Esophagus muscularis mucosa (tissue), 4 donors: ENCODE data around the gene ADCK1. TPM values are rescaled to one million over a fixed set of nuclear protein-coding genes. Genes with fewer than 3 reads are reported as not detected.
"Not testable (repeated sequence)": the region's sequence is repeated elsewhere in the genome, so short reads cannot be mapped to it uniquely, and the experiment has no call there.

ENCODE experiments used
- DNase-seq: peaks from one replicate; pipeline ENCODE4 v3.0.0-alpha.2; 2017; ENCODE audit errors: extremely low spot score
- H3K27ac ChIP-seq, 4 donors: fragments of 200-600 bp; sonication (generic); replicated peaks in 1 of 4; 1 replicate in 3 of 4; 2 replicates in 1 of 4; pipeline ENCODE4 v1.5.1; 2016 to 2019; ENCODE audit warnings: mild to moderate bottlenecking in 1 of 4
- H3K27me3 ChIP-seq, 4 donors: fragments of 200-600 bp; sonication (generic); one replicate each; pipeline versions ENCODE4 v1.5.1 to v1.6.0; 2016 to 2019
- H3K36me3 ChIP-seq, 4 donors: fragments of 200-600 bp; sonication (generic); one replicate each; pipeline ENCODE4 v1.5.1; 2016 to 2019
- H3K4me1 ChIP-seq, 4 donors: fragments of 200-600 bp; sonication (generic); one replicate each; pipeline ENCODE4 v1.5.1; 2016 to 2019
- H3K4me3 ChIP-seq, 4 donors: fragments of 200-600 bp; sonication (generic); 1 replicate in 2 of 4; 2 replicates in 2 of 4; pipeline ENCODE4 v1.5.1; 2016 to 2019; ENCODE audit warnings: mild to moderate bottlenecking in 4 of 4, moderate library complexity in 1 of 4
- H3K9me3 ChIP-seq, 4 donors: fragments of 200-600 bp; sonication (generic); 1 replicate in 3 of 4; 2 replicates in 1 of 4; pipeline ENCODE4 v1.5.1; 2016 to 2019
- EP300 ChIP-seq: sonication (generic); formaldehyde crosslinking; IDR thresholded peaks from one replicate; pipeline ENCODE4 v1.6.1; 2017; ENCODE audit warnings: antibody characterized with exemption
- POLR2A ChIP-seq: fragments of 450-650 bp; IDR thresholded peaks from one replicate; pipeline ENCODE4 v1.6.1; 2017; ENCODE audit warnings: antibody characterized with exemption, moderate library complexity, mild to moderate bottlenecking, low read depth
- POLR2AphosphoS5 ChIP-seq, 2 donors: sonication (generic); formaldehyde crosslinking; IDR thresholded peaks; one replicate each; pipeline ENCODE4 v1.6.1; 2017; ENCODE audit warnings: antibody characterized with exemption in 2 of 2
- WGBS: methylation state at CpG from one replicate; pipeline ENCODE4 v1.1.5; 2018; 5-methylcytosine and 5-hydroxymethylcytosine counted together
- intact Hi-C: fragments of 100-400 bp; cut with DNase I; formaldehyde crosslinking; loops from one replicate; pipeline ENCODE4 v1.15.1; 2023
- total RNA-seq, 4 donors: library from RNA; depleted of rRNA; stranded (reverse); fragments of >200 nt; gene quantifications; one replicate each; pipeline versions ENCODE4 v1.1.0 to v1.2.1, GENCODE V29; 2016
- TF ChIP-seq, protein P1 (sequence below), 3 experiments: fragments of 200-600 bp in 2 of 3; fragments of 450-650 bp in 1 of 3; sonication (generic) in 2 of 3; IDR thresholded peaks; one replicate each; pipeline ENCODE4 v1.5.1; 2017 to 2019; ENCODE audit warnings: antibody characterized with exemption in 3 of 3, mild to moderate bottlenecking in 2 of 3, moderate library complexity in 1 of 3

Gene ADCK1
- total RNA-seq, 4 donors from 2014 or later, result 5.0 to 7.2 (median 5.7) TPM

DNA sequence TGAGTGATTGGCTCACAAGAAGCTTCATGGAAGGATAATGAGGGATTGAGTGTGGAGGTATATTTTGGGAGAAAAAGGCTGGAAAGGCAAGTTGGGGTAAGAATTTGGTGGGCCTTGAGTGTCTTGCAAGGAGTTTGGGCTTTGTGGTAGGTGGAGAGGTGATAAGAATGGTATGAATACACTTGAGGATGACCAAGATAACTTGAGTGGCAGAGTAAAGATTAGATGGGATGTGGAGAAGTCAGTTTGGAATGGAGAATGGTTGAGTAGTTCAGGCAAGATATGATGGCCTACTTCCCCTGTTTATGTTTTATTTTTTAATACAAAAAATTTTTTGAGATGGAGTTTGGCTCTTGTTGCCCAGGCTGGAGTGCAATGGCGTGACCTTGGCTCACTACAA, 9.1 kb downstream of the ADCK1 start:
- H3K4me1 ChIP-seq, result no peaks in the 10 kb centered on the region
- no peak overlapping the region for H3K4me3 ChIP-seq
- H3K36me3 ChIP-seq, result no peaks in the 10 kb centered on the region
- H3K27me3 ChIP-seq, result no peaks in the 10 kb centered on the region
- intact Hi-C loops, result no loop called here
- no peaks in the 10 kb centered on the region for H3K9me3 ChIP-seq
- 88% methylated on average over 1 of the region's 1 CpG for WGBS
- DNase-seq, result no peak
- no peak overlapping the region for H3K27ac ChIP-seq
- no peak for TF ChIP-seq EP300
- TF ChIP-seq, protein P1, sequence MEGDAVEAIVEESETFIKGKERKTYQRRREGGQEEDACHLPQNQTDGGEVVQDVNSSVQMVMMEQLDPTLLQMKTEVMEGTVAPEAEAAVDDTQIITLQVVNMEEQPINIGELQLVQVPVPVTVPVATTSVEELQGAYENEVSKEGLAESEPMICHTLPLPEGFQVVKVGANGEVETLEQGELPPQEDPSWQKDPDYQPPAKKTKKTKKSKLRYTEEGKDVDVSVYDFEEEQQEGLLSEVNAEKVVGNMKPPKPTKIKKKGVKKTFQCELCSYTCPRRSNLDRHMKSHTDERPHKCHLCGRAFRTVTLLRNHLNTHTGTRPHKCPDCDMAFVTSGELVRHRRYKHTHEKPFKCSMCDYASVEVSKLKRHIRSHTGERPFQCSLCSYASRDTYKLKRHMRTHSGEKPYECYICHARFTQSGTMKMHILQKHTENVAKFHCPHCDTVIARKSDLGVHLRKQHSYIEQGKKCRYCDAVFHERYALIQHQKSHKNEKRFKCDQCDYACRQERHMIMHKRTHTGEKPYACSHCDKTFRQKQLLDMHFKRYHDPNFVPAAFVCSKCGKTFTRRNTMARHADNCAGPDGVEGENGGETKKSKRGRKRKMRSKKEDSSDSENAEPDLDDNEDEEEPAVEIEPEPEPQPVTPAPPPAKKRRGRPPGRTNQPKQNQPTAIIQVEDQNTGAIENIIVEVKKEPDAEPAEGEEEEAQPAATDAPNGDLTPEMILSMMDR (IDR thresholded peaks at IDR 0.05), result no peak
- TF ChIP-seq POLR2AphosphoS5 (IDR thresholded peaks at IDR 0.05), result no peak
- TF ChIP-seq POLR2A, result no peak

DNA sequence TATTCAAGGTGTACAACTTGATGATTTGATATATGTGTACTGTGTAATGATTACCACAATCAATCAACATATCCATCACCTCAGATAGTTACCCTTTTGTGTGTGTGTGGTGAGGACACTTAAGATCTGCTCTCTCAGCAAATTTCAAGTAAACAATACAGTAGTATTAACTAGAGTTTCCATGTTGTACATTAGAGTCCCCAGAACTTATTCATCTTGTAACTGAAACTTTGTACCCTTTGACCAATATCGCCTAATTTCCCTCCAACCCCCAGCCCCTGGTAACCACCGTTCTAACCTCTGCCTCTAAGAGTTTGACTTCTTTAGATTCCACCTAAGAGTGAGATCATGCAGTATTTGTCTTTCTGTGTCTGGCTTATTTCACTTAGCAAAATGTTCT, 12.1 kb downstream of the ADCK1 start:
- Histone ChIP-seq H3K4me1 (no peaks in the 10 kb centered on the region), H3K4me3 (no peak overlapping the region), H3K27ac (no peak overlapping the region), H3K9me3 (no peaks in the 10 kb centered on the region), H3K36me3 (no peaks in the 10 kb centered on the region), H3K27me3 (no peaks in the 10 kb centered on the region)
- no peak for DNase-seq
- intact Hi-C loops, result no loop called here
- WGBS, result 95% methylated on average over 2 of the region's 2 CpGs
- TF ChIP-seq EP300, result no peak
- no peak for TF ChIP-seq POLR2AphosphoS5 (IDR thresholded peaks at IDR 0.05)
- no peak for TF ChIP-seq POLR2A
- TF ChIP-seq, protein P1 (IDR thresholded peaks at IDR 0.05), result no peak

DNA sequence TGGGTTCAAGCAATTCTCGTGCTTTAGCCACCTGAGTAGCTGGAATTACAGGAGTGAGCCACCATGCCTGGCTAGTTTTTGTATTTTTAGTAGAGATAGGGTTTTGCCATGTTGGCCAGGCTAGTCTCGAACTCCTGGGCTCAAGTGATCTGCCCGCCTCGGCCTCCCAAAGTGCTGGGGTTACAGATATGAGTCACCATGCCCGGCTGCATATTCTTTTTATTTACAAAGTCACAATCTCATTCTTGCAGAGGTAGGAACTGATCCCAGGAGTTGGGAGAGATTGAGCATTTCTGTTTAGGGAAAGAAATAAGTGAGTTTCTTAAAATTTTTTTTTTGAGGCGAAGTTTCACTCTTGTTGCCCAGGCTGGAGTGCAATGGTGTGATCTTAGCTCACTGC, 12.8 kb downstream of the ADCK1 start:
- DNase-seq, H3K36me3 ChIP-seq, H3K27me3 ChIP-seq, intact Hi-C loops, H3K4me3 ChIP-seq, H3K9me3 ChIP-seq, H3K27ac ChIP-seq, H3K4me1 ChIP-seq: not testable (repeated sequence)
- 94% methylated on average over 6 of the region's 6 CpGs for WGBS

DNA sequence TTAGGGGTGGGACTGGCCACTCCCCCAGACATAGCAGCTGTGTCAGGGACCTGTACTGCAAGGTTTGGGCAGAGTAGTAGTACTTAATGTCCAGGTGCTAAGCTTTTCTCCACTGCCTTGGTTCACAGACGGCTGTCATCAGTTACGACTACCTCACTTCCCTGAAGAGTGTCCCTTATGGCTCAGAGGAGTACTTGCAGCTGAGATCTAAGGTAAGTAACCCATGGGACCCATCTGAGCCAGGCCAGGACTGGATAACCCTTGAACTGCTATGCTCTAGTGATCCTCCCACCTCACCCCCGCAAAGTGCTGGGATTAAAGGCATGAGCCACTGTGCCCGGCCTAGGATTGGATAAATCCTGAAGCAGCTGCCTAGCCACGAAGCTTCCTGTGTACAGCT, 22.4 kb downstream of the ADCK1 start:
- TF ChIP-seq, protein P1 (IDR thresholded peaks at IDR 0.05), result no peak
- no peak for TF ChIP-seq EP300
- TF ChIP-seq POLR2A, result no peak
- TF ChIP-seq POLR2AphosphoS5 (IDR thresholded peaks at IDR 0.05), result no peak
- 97% methylated on average over 3 of the region's 5 CpGs for WGBS
- H3K36me3 ChIP-seq, result peaks cover 8 to 67% (median 37%) of the 10 kb centered on the region in 4 donors
- no peaks in the 10 kb centered on the region for H3K27me3 ChIP-seq
- DNase-seq, result no peak
- intact Hi-C loops, result no loop called here
- no peak overlapping the region for H3K4me3 ChIP-seq
- H3K27ac ChIP-seq, result no peak overlapping the region
- no peaks in the 10 kb centered on the region for H3K9me3 ChIP-seq
- no peaks in the 10 kb centered on the region for H3K4me1 ChIP-seq

DNA sequence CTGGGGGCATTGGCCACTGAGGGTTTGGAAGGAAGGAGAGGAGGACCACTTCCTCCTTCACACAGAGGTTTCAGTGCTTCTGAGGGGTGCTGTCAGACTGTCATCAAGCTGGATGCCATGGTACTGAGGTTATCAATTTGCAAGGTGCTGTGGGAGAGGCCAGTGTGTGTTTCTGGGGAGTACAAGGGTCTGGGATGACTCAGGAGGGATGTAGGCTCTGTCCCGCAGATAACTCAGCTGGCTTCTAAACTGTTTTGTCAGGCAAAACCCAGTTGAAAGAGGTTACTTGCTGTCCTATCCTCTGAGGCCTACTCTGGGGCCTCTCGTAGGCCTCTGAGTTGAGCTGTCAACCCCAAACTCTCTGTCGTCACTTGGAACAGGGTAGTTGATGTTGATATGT, 22.8 kb downstream of the ADCK1 start:
- WGBS, result 84% methylated on average over 3 of the region's 3 CpGs
- H3K27me3 ChIP-seq, result no peaks in the 10 kb centered on the region
- H3K4me1 ChIP-seq, result no peaks in the 10 kb centered on the region
- TF ChIP-seq POLR2A, result no peak
- no peak overlapping the region for H3K27ac ChIP-seq
- H3K4me3 ChIP-seq, result no peak overlapping the region
- peaks cover 8 to 69% (median 37%) of the 10 kb centered on the region in 4 donors for H3K36me3 ChIP-seq
- no peak for DNase-seq
- no peaks in the 10 kb centered on the region for H3K9me3 ChIP-seq
- intact Hi-C loops, result no loop called here

DNA sequence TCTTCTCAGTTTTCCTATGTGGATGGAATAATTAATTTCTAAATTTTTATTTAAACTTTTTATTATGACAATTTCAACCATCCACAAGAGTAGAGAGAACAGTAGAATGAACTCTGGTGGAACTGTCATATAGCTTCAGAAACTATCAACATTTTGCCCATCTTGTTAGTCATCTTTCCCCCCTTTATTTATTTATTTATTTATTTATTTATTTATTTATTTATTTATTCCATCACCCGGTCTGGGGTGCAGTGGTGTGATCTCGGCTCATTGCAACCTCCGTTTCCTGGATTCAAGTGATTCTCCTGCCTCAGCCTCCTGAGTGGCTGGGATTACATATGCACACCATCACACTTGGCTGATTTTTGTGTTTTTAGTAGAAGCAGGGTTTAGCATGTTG, 23.5 kb downstream of the ADCK1 start:
- H3K36me3 ChIP-seq, result peaks cover 8 to 74% (median 35%) of the 10 kb centered on the region in 4 donors
- 98% methylated on average over 3 of the region's 3 CpGs for WGBS

More for the DNA sequence above, 23.5 kb downstream of the ADCK1 start:
- H3K9me3 ChIP-seq, result no peaks in the 10 kb centered on the region
- intact Hi-C loops, result no loop called here
- H3K4me3 ChIP-seq, result no peak overlapping the region
- H3K27me3 ChIP-seq, result no peaks in the 10 kb centered on the region
- no peak for DNase-seq
- TF ChIP-seq, protein P1 (IDR thresholded peaks at IDR 0.05), result no peak
- no peak for TF ChIP-seq POLR2AphosphoS5 (IDR thresholded peaks at IDR 0.05)
- TF ChIP-seq EP300, result no peak
- no peak for TF ChIP-seq POLR2A
- H3K4me1 ChIP-seq, result no peaks in the 10 kb centered on the region
- H3K27ac ChIP-seq, result no peak overlapping the region
